Ishikawa (cell line): Measurements from ENCODE around the gene TLN1.

ENCODE experiments used
- CEBPB ChIP-seq: IDR thresholded peaks from 2 replicates; pipeline ENCODE4 v1.6.1; 2012
- CREB1 ChIP-seq: IDR thresholded peaks from 2 replicates; pipeline ENCODE4 v1.6.1; 2012; ENCODE audit warnings: low read depth
- EGR1 ChIP-seq: IDR thresholded peaks from 2 replicates; pipeline ENCODE4 v1.6.1; 2012
- EP300 ChIP-seq: IDR thresholded peaks from 2 replicates; pipeline ENCODE4 v1.6.1; 2012; ENCODE audit warnings: borderline replicate concordance
- FOXM1 ChIP-seq: IDR thresholded peaks from 2 replicates; pipeline ENCODE4 v1.6.1; 2012; ENCODE audit warnings: low read depth, borderline replicate concordance
- MAX ChIP-seq: IDR thresholded peaks from 2 replicates; pipeline ENCODE4 v1.6.1; 2012
- NFIC ChIP-seq: IDR thresholded peaks from 2 replicates; pipeline ENCODE4 v1.6.1; 2012
- RAD21 ChIP-seq: IDR thresholded peaks from 2 replicates; pipeline ENCODE4 v1.6.1; 2012; ENCODE audit warnings: low read depth
- TAF1 ChIP-seq: IDR thresholded peaks from 2 replicates; pipeline ENCODE4 v1.6.1; 2012; ENCODE audit warnings: low read depth, mild to moderate bottlenecking
- TCF12 ChIP-seq: IDR thresholded peaks from 2 replicates; pipeline ENCODE4 v1.6.1; 2012; ENCODE audit warnings: low read depth
- TEAD4 ChIP-seq: IDR thresholded peaks from 2 replicates; pipeline ENCODE4 v1.6.1; 2012
- YY1 ChIP-seq: IDR thresholded peaks from 2 replicates; pipeline ENCODE4 v1.6.1; 2012; ENCODE audit warnings: low read depth
- ZBTB7A ChIP-seq: IDR thresholded peaks from 2 replicates; pipeline ENCODE4 v1.6.1; 2012; ENCODE audit warnings: low read depth
- TF ChIP-seq, protein P1 (sequence below): IDR thresholded peaks from 2 replicates; pipeline ENCODE4 v1.6.1; 2012; ENCODE audit warnings: low read depth, mild to moderate bottlenecking
- TF ChIP-seq, protein P2 (sequence below): IDR thresholded peaks from 2 replicates; pipeline ENCODE4 v1.6.1; 2012

TLN1 gene, protein sequence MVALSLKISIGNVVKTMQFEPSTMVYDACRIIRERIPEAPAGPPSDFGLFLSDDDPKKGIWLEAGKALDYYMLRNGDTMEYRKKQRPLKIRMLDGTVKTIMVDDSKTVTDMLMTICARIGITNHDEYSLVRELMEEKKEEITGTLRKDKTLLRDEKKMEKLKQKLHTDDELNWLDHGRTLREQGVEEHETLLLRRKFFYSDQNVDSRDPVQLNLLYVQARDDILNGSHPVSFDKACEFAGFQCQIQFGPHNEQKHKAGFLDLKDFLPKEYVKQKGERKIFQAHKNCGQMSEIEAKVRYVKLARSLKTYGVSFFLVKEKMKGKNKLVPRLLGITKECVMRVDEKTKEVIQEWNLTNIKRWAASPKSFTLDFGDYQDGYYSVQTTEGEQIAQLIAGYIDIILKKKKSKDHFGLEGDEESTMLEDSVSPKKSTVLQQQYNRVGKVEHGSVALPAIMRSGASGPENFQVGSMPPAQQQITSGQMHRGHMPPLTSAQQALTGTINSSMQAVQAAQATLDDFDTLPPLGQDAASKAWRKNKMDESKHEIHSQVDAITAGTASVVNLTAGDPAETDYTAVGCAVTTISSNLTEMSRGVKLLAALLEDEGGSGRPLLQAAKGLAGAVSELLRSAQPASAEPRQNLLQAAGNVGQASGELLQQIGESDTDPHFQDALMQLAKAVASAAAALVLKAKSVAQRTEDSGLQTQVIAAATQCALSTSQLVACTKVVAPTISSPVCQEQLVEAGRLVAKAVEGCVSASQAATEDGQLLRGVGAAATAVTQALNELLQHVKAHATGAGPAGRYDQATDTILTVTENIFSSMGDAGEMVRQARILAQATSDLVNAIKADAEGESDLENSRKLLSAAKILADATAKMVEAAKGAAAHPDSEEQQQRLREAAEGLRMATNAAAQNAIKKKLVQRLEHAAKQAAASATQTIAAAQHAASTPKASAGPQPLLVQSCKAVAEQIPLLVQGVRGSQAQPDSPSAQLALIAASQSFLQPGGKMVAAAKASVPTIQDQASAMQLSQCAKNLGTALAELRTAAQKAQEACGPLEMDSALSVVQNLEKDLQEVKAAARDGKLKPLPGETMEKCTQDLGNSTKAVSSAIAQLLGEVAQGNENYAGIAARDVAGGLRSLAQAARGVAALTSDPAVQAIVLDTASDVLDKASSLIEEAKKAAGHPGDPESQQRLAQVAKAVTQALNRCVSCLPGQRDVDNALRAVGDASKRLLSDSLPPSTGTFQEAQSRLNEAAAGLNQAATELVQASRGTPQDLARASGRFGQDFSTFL (N-terminal part only)

GRCh38 chr9:35732185-35732799, at the start of gene TLN1, which contains the start of gene CREB3:
Gene TLN1, minus strand, starts transcription at chr9:35732195. Its CDS starts 6,501 bp downstream, at chr9:35725694.
Gene CREB3, plus strand, starts transcription at chr9:35732666. Its CDS starts 107 bp downstream, at chr9:35732773.
- TF ChIP-seq CEBPB (no peak), TAF1 (peak; percentile 55; the same call in 1 of the 2 replicates), ZBTB7A (peak; percentile 62; the same call in 1 of the 2 replicates), EP300 (peak; percentile 54; the same call in 1 of the 2 replicates), CREB1 (peak; percentile 88), RAD21 (no peak), EGR1 (0 out of 2 replicates have a peak, but pooled peaks have one; percentile 6), FOXM1 (peak; percentile 31; the same call in 1 of the 2 replicates), YY1 (0 out of 2 replicates have a peak, but pooled peaks have one; percentile 21), TEAD4 (peak; percentile 52), MAX (peak; percentile 74), NFIC (no peak), TCF12 (peak; percentile 76; the same call in 1 of the 2 replicates)
- TF ChIP-seq, protein P1, sequence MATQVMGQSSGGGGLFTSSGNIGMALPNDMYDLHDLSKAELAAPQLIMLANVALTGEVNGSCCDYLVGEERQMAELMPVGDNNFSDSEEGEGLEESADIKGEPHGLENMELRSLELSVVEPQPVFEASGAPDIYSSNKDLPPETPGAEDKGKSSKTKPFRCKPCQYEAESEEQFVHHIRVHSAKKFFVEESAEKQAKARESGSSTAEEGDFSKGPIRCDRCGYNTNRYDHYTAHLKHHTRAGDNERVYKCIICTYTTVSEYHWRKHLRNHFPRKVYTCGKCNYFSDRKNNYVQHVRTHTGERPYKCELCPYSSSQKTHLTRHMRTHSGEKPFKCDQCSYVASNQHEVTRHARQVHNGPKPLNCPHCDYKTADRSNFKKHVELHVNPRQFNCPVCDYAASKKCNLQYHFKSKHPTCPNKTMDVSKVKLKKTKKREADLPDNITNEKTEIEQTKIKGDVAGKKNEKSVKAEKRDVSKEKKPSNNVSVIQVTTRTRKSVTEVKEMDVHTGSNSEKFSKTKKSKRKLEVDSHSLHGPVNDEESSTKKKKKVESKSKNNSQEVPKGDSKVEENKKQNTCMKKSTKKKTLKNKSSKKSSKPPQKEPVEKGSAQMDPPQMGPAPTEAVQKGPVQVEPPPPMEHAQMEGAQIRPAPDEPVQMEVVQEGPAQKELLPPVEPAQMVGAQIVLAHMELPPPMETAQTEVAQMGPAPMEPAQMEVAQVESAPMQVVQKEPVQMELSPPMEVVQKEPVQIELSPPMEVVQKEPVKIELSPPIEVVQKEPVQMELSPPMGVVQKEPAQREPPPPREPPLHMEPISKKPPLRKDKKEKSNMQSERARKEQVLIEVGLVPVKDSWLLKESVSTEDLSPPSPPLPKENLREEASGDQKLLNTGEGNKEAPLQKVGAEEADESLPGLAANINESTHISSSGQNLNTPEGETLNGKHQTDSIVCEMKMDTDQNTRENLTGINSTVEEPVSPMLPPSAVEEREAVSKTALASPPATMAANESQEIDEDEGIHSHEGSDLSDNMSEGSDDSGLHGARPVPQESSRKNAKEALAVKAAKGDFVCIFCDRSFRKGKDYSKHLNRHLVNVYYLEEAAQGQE: no peak
- TF ChIP-seq, protein P2, sequence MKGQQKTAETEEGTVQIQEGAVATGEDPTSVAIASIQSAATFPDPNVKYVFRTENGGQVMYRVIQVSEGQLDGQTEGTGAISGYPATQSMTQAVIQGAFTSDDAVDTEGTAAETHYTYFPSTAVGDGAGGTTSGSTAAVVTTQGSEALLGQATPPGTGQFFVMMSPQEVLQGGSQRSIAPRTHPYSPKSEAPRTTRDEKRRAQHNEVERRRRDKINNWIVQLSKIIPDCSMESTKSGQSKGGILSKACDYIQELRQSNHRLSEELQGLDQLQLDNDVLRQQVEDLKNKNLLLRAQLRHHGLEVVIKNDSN: no peak

GRCh38 chr9:35781066-35781465, 49.1 kb upstream of the TLN1 start:
- TF ChIP-seq TEAD4: no peak
- no peak for TF ChIP-seq TCF12
- TF ChIP-seq, protein P1: no peak
- TF ChIP-seq CEBPB: no peak
- no peak for TF ChIP-seq EP300
- TF ChIP-seq EGR1: no peak
- TF ChIP-seq TAF1: no peak
- no peak for TF ChIP-seq CREB1
- no peak for TF ChIP-seq FOXM1
- no peak for TF ChIP-seq NFIC
- TF ChIP-seq MAX: no peak

DNA sequence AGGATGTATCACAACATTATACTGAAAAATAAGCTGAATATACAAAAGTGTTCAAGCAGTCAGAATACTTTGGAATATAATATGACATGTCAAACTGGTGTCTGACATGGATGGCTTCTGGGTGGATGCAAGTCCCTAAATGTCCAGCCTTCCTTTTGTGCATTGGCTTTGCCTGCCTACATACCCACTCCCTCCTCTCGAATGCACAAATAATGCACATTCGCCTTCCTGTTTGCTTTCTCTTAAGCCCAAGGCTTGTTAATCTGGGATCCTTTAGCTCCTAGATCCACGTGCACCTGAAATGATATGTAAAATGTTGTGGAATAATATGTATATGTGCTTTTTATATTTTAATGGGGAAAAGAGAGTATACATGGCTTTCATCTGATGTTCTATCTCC, 46.5 kb upstream of the TLN1 start:
- TF ChIP-seq ZBTB7A (no peak), EP300 (no peak), TEAD4 (no peak), NFIC (no peak), TCF12 (no peak), RAD21 (no peak), YY1 (no peak), CEBPB (no peak), MAX (no peak), CREB1 (no peak), FOXM1 (no peak), TAF1 (no peak), EGR1 (no peak)
- TF ChIP-seq, protein P1: no peak
- TF ChIP-seq, protein P2: no peak
